IPS DF 4.7 (cell line): ENCODE data around the gene ICA1.

ENCODE experiments used
- DNase-seq: peaks from one replicate; pipeline ENCODE4 v3.0.0-alpha.2; 2013; ENCODE audit warnings: low spot score; ENCODE audit errors: extremely low read depth

ICA1 gene

DNA sequence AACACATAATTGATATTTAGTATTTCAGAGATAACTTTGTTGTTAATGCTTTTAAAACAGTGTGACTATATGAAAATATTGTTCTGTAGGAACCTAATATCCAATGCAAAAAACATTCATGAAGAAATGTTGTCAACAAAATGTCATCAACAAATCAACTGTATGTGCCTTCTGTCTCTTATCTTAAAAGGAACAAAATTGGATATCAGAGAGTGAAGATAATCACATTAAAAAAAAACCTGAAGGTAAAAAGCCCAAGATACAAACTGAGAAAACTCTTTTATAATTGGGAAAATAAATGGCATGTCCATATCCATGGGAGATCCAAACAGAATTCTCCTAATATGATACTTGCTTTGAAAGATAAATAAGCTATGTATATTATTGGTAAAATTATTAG lies 33.9 kb downstream of the ICA1 start:
- DNase-seq: no peak

DNA sequence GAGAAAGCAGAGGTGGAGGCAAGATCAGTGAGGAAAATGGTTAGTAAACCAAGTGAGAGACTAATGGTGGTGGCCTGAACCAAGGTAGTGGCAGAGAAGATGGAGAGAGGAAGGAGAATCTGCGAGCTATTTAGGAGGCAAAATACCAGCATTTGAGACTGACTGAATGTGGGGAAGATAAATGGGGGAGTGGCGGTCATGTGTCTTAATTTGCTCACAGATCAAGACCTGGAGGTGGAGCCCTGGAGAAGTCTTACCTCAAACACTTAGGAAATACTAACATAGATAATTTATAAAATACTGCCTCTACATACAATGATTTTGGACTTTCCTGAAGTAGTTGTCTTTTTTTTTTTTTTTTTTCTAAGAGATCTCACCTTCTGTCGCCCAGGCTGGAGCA lies 34.7 kb downstream of the ICA1 start:
- no peak for DNase-seq

- no peak for DNase-seq
Observed at GRCh38 chr7:8226501-8226900, 35.5 kb downstream of the ICA1 start.

DNA sequence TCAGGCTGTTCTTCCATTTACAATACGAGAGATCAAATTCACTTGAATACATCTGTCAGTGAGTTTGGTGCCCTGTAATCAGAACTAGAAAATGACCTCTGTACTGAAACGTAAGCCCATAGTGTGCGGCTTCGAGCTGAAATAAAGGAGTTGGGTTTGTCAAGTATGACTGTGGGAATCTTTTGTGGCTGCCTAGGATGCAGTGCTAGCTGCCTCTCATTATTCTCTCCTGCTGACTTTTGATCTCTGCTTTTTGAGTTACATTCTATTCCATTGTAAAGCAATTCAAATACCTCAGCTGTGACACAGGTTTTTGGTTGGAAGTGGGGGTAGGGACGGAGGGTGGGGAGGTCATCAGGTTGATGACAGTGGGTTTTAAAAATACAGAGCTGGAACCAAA lies 40.4 kb downstream of the ICA1 start:
- DNase-seq: no peak

- no peak for DNase-seq
Observed at GRCh38 chr7:8221101-8221495, 40.9 kb downstream of the ICA1 start.

DNA sequence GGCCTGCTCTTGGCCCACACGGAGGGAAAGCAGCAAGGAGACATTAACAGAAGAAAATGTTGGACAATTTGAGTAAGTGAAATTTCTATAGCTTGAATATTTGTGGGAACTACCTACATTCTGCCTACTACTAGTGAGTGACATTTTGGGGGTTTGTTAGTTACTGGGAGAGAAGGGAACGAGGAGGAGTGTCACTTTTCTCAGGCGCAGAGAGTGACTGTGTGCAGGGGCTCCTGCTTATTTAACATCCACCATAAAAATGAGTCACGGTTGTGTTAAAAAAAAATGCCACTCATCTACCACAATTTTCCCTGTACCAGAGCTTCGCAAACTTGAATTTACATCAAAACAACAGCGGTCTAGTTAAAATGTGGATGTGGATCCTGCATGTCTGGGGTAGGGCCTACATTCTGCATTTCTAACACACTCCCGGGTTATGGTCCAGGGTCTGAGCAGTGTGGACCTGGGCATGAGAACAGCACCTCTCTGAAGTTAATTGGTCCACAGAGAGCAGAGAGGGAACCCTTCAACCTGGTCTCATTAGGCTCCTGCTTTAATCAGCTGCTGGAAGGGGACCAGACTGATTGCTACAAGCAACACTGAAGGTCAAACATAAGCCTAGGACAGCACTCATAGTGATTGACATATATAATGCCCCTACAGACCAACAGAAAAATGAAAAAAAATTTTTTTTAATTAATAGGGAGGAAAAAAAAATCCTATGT lies 41.4 kb downstream of the ICA1 start:
- no peak for DNase-seq

DNA sequence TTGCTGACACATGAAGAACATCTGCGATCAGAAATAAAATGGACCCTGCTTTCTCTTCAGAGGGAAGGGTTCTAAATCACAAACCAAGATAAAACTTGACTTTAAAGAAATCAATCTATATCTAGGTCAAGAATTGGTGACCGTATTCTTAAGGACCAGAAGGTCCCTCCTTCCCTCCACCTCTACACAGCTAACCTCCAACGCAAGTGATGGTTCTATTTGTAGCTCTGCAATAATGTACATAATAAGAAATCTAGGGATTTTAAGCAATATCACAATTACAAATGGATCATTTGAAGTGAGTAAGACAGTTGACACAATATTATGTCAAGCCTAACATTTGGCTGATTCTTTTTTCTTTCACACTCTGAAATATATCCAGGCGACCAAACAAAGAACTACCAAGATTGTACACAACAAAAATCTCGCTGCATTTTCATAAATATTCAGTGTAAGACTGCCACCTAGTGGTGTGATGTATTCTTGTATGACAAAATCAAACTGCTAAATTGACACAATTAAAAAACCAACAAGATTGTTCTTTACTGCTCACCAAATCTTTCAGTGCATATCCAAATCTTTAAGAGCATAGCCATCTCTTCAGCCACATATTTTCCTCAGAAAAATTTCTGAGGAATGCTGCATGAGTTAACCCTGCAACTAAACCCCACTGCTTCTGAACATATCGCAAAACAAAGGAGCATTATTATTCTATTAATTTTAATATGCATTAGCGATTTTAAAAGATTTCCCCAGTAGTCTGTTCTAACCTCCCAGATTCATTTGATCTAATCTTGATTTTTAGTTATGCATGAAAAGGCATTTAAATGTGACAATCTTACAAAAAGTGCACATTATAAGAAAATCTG lies 44.5 kb downstream of the ICA1 start:
- DNase-seq: peak; percentile 49

DNA sequence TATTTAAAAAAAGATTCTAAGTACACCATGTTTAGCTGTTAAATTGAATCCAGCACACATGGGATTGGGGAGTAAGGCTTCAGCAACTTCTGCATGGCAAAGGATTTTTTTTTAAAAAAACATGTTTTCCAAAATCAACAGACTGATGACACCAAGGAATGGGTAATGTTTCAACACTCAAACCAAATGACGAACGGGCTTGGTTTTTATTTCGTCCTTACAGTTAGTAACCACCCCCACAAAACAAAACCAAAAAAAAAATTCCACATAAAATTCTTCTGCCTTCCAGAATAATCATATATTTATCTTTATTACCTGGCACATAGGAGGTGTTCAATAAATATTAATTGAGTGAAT lies 45.7 kb downstream of the ICA1 start:
- no peak for DNase-seq

GRCh38 chr7:8215648-8216333 lies 46.2 kb downstream of the ICA1 start:
- DNase-seq: no peak

DNA sequence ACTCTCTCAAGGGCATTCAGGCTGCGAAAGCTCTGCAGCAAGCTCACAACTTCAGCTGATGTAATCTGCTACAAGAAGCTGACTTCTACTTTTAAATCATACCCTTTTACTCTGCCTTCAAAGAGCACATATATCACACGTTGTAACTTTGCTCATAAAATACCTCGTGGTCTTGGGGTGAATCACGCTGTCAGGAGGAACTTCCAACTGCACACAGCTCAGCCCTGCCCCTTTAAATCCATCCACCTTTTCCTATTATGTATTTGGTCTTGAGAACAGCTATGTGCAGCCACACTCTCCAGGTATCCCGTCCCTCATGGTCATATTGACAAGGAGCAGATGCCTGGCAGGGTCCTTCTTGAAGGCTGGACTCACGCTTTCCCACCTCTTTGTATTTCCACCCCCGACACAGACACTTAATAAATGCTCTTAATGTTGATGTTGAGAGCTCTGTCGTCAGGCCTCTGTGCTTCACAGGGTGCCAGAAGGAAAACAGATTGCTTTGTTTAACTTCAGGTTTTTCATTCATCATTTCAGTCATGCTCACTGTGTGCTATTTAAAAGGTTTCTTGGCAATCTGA lies 47.6 kb downstream of the ICA1 start:
- DNase-seq: no peak

GRCh38 chr7:8213381-8213780 lies 48.6 kb downstream of the ICA1 start:
- no peak for DNase-seq

DNA sequence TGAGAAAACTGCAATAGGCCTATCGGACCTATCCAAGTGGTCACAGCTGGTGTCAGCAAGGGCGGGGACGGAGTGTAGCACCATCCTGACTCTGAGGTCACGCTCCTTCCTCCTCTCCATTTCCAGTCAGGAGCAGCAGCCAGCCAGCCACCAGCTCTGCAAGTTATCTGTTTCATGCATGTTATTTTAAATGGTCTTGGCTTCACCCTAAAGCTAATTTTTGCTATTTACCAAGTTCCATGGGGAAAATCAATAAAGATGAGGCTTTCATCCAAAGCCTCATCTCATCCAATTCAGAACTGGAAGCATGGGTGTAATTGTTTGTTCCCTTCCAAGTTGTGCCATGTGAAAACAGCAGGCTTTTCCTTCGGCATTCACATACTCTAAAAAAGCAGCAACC lies 49.3 kb downstream of the ICA1 start:
- DNase-seq: no peak

DNA sequence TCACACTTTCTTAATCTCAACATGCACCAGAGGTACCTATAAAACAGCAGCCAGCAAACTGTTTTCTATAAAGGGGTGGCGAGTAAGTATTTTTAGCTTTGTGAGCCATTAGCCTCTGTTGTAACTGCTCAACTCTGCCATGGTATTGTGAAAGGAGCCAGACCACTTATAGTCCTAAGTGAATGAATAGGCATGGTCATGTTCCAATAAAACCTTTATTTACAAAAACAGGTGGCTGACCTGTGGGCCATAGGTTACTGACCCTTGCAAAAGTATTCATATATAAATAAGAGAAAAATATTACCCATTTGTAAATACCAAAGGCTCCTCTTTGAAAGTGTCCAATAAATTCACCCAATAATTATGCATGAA lies 50.3 kb downstream of the ICA1 start:
- no peak for DNase-seq

DNA sequence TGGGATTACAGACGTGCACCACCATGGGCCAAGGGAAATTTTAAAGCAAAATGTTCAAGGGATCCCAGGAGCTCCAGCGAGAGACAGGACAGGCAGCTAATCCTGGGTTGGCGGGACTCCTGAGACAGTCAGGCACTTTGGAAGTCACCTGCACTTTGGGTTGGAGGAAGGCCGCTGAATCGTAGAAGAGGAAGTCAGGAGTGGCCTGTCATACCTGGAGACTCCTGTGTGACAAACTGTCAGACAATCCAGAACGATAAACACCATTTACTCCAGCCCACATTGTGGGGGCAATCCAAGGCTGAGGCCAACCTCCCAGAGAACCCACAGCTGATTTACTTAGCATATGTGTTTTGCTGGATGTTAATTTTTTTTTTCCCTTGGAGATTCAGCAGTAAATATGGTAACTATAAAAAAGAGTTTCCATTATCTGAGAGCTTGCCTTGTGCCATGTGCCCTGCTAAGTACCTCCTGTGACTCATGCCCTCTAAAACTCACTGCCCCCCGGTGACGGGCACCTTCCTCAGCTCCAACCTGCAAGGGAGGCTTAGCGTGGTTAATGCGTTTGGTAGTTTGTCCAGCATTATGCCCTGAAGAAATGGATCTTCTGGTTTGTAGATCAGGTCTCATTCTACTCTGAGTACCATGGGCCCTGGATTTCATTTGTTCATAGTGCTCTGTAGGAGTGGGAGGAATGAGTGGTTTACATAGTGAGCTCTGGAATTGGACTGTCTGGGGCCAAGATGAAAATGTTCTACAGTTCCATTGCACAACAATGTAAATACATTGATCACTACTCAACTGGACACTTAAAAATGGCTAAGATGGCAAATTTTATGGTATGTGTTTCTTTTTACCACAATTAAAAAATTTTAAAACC lies 50.9 kb downstream of the ICA1 start:
- DNase-seq: no peak

DNA sequence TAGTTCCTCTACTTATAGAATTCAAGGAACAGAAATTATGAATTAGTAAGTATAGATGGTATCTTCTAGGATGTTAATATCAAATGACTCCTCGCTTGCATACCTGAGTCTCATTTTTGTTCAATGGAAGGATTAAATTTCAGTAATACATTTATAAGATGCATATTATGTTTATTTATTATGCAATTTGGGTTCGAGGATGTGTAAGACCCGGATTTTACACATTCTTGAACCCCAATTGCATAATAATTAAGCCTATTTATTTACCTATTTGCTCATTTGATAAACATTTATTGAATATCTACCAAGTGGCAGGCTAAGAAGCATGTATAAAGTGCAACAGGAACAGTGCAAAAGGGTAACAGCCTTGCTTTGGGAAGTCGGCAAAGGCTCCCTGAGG lies 52.6 kb downstream of the ICA1 start:
- DNase-seq: no peak

DNA sequence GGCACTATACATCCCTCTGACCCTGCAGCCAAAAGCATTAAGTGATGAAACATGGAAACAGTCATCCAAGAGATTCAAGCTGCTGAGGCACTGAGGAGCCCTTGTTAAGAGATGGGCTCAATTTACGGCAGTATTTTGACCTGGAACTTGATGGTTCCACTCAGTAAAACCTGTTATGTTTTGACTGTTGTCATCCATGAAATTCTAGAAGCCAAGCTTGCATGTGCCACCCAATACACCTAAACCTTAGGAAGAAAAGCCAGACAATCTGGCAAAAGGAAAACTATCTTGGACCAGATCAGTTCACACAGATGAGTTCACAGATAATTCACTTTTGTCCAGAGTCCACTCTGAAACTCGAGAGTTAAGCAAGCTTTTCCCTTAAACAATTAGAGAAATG lies 53.2 kb downstream of the ICA1 start:
- DNase-seq: no peak

DNA sequence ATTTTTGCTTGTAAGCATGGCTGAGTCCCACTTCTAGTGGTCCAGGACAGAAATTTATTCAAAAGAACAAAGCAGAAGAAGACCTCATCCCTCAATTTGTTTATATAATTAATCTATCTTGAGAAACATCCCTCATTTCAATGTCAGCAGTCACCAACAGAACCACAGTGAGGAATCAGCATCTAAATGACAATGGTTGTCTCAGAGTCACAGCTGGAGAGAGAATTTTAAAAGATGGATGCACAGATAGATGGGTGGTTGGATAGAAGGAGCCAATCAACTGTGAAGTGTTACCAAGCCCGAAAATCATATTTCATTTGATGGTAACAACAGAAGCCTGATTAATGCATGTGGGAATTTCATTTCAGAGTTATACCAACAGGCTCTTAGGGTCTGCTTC lies 55.0 kb downstream of the ICA1 start:
- DNase-seq: no peak

- DNase-seq: no peak
Observed at GRCh38 chr7:8205537-8205936, 56.4 kb downstream of the ICA1 start.

DNA sequence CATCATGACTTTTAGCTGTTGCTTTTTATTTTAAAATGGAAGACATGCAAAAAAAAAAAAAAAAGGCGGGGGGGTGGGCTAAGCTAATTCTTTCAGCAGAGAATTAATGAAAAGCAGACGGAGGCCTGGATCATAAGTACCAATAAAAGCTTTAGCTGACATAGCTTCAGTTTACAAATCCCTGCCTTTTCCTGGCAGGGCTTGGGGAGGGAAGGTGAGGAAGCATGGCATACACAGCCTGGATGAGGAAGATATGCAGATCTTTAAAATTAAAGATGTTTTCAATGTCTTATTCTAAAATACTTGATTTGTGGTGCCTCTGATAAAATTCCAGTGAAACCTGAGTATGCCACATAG lies 57.0 kb downstream of the ICA1 start:
- no peak for DNase-seq

- DNase-seq: no peak
Observed at GRCh38 chr7:8204339-8205030, 57.5 kb downstream of the ICA1 start.
